RWPE2 (cell line): ENCODE results near the gene RABL6.

Experiments
- ATAC-seq: fragments of 200-7000 bp; cut with Tn5 transposase; 3 replicates; pipeline ENCODE4 v1.9.1; 2021; ENCODE audit warnings: low read depth
- DNase-seq: peaks from one replicate; pipeline ENCODE4 v3.0.0-alpha.2; 2020; ENCODE audit warnings: low spot score
- H3K27ac ChIP-seq: fragments of 450-650 bp; 2 replicates; pipeline ENCODE4 v1.5.1; 2017; ENCODE audit warnings: mild to moderate bottlenecking; ENCODE audit not compliant: poor library complexity, severe bottlenecking
- H3K27me3 ChIP-seq: fragments of 250-450 bp; sonication (Bioruptor Pico); 2 replicates; pipeline ENCODE4 v1.5.1; 2021; ENCODE audit warnings: mild to moderate bottlenecking, moderate library complexity; ENCODE audit not compliant: insufficient read depth, poor library complexity, severe bottlenecking
- H3K36me3 ChIP-seq: fragments of 250-450 bp; sonication (Bioruptor Pico); 2 replicates; pipeline ENCODE4 v1.5.1; 2020; ENCODE audit warnings: low read depth, mild to moderate bottlenecking, moderate library complexity
- H3K4me1 ChIP-seq: fragments of 250-450 bp; sonication (Bioruptor Pico); 2 replicates; pipeline ENCODE4 v1.5.1; 2021; ENCODE audit warnings: mild to moderate bottlenecking, moderate library complexity; ENCODE audit not compliant: insufficient read depth, poor library complexity, severe bottlenecking
- H3K4me3 ChIP-seq: fragments of 250-450 bp; sonication (Bioruptor Pico); 2 replicates; pipeline ENCODE4 v1.5.1; 2021; ENCODE audit warnings: mild to moderate bottlenecking, moderate library complexity; ENCODE audit not compliant: severe bottlenecking
- H3K9me3 ChIP-seq: fragments of 250-450 bp; sonication (Bioruptor Pico); 2 replicates; pipeline ENCODE4 v1.5.1; 2021; ENCODE audit warnings: mild to moderate bottlenecking, moderate library complexity; ENCODE audit not compliant: severe bottlenecking
- TF ChIP-seq, protein P1 (sequence below): fragments of 450-650 bp; IDR thresholded peaks from one replicate; pipeline ENCODE4 v1.5.1; 2017; ENCODE audit warnings: mild to moderate bottlenecking, moderate library complexity; ENCODE audit not compliant: poor library complexity, severe bottlenecking

RABL6 gene

DNA sequence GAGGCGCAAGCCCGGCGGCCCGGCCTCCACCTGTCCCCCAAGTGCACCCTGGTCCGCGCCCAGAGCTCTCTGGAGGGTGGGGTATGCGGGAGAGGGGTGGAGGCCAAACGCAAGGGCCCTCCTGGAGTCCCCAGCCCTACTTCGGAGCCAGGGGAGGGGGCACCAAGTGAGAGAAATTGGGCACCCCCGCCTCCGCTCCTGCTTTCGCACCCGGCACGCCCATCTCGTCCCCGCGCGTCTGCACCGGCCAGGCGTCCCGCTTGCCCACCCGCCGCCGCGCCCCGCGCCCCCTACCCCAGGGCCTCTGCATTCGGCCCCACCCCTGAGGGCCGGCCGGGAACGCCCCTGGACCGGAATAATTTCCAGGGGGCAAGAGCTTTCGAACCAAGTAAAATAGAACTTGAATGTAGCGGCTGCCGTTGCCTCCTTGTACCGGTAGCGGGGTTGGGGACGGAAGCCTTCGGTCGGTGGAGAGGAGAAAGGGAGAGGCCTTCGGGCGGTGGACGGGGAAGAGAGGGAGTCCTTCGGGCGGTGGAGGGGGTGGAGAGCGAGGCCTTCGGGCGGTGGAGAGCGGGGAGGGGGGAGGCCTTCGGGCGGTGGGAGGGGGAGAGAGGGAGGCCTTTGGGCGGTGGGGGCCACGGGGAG is 40.8 kb downstream of the RABL6 start:
- ATAC-seq: 0 out of 3 replicates have a peak, but pooled peaks have one; percentile 2
- Histone ChIP-seq H3K4me1 (no peaks in the 10 kb centered on the region), H3K27ac (peak overlapping the region; percentile 78), H3K36me3 (peaks cover 16% of the 10 kb centered on the region), H3K27me3 (peaks cover 21% of the 10 kb centered on the region), H3K9me3 (no peaks in the 10 kb centered on the region), H3K4me3 (peak overlapping the region; percentile 58)
- DNase-seq: no peak
- TF ChIP-seq, protein P1, sequence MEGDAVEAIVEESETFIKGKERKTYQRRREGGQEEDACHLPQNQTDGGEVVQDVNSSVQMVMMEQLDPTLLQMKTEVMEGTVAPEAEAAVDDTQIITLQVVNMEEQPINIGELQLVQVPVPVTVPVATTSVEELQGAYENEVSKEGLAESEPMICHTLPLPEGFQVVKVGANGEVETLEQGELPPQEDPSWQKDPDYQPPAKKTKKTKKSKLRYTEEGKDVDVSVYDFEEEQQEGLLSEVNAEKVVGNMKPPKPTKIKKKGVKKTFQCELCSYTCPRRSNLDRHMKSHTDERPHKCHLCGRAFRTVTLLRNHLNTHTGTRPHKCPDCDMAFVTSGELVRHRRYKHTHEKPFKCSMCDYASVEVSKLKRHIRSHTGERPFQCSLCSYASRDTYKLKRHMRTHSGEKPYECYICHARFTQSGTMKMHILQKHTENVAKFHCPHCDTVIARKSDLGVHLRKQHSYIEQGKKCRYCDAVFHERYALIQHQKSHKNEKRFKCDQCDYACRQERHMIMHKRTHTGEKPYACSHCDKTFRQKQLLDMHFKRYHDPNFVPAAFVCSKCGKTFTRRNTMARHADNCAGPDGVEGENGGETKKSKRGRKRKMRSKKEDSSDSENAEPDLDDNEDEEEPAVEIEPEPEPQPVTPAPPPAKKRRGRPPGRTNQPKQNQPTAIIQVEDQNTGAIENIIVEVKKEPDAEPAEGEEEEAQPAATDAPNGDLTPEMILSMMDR: no peak

DNA sequence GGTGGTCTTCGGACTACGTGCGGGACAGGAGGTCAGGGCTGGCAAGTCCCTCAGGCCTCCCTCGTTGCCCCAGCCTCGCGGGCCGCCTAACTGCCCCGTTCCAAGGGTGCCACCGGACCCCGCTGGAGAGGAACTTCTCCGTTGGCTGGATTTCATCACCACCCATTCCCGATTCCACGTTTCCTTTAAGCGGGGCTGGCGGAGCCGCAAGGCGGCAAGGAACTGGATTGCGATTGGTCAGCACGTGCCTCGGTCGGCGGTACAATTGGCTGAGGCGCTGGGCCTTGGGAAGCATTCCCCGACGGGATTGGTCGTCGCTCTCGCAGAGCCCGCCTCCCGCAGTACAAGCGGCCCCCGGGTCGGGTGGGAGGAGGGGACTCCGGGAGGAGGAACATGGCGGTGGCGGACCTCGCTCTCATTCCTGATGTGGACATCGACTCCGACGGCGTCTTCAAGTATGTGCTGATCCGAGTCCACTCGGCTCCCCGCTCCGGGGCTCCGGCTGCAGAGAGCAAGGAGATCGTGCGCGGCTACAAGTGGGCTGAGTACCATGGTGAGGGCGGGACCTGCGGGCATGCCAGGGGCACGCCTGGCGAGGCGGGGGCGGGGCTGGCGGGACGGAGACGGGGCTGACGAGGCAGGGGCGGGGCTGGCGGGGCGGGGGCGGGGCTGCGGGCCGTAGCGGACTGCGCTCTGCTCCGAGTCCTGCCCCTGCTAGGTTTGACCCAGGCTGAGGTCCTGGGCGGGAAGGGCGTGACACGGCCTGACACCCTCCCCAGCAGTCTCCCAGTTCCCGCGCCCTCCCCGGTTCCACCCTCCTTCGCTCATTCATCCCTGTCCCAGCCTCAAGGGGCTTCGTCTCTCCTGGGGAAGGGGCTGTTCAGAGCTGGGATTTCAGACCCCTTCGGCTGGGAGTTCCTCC is 41.6 kb downstream of the RABL6 start, which contains the start of gene PHPT1:
TSS of gene PHPT1 (plus strand) at position 372 of the 922 bp plus-strand sequence. CDS start at position 394, 22 bp downstream.
- TF ChIP-seq, protein P1: no peak
- peak; percentile 98 for DNase-seq
- Histone ChIP-seq H3K36me3 (peaks cover 16% of the 10 kb centered on the region), H3K4me3 (peak within 1 kb of the TSS; percentile 58), H3K4me1 (no peaks in the 10 kb centered on the region), H3K27me3 (peaks cover 13% of the 10 kb centered on the region), H3K27ac (peak within 1 kb of the TSS; percentile 78), H3K9me3 (no peaks in the 10 kb centered on the region)
- ATAC-seq: peak; percentile 62

DNA sequence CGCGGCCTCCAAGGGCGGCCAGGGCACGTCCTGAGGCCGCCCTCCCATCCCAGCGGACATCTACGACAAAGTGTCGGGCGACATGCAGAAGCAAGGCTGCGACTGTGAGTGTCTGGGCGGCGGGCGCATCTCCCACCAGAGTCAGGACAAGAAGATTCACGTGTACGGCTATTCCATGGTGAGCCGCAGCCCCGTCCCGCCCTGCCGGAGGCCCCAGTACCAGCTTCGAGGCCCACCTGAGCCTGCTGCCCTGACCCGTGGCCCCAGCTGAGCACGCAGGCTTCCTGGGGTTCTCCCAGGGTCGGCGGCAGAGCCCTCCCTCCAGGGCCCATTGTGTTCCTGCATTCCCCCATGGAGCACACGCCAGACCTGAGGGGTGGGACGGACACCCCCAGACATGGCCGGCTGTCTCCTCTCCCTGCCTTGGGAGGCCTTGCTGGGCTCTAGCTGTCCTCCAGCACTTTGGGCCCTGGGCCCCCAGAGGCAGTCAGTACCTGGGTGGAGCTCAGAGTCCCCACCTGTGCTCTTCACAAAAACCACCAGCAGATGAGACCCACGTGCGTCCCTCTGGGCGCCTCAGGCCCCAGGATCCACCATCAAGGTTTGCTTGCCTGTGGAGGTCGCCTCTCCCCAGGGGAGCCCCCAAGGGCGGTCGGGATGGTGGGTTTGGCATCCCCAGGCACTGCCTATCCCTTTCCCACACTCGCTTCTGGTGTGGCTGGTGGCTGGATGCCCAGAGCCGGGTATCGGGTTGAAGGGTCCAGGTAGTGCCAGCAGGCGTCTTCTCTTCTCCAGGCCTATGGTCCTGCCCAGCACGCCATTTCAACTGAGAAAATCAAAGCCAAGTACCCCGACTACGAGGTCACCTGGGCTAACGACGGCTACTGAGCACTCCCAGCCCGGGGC is 42.5 kb downstream of the RABL6 start:
- peak overlapping the region; percentile 78 for H3K27ac ChIP-seq
- no peaks in the 10 kb centered on the region for H3K4me1 ChIP-seq
- H3K4me3 ChIP-seq: peak overlapping the region; percentile 58

DNA sequence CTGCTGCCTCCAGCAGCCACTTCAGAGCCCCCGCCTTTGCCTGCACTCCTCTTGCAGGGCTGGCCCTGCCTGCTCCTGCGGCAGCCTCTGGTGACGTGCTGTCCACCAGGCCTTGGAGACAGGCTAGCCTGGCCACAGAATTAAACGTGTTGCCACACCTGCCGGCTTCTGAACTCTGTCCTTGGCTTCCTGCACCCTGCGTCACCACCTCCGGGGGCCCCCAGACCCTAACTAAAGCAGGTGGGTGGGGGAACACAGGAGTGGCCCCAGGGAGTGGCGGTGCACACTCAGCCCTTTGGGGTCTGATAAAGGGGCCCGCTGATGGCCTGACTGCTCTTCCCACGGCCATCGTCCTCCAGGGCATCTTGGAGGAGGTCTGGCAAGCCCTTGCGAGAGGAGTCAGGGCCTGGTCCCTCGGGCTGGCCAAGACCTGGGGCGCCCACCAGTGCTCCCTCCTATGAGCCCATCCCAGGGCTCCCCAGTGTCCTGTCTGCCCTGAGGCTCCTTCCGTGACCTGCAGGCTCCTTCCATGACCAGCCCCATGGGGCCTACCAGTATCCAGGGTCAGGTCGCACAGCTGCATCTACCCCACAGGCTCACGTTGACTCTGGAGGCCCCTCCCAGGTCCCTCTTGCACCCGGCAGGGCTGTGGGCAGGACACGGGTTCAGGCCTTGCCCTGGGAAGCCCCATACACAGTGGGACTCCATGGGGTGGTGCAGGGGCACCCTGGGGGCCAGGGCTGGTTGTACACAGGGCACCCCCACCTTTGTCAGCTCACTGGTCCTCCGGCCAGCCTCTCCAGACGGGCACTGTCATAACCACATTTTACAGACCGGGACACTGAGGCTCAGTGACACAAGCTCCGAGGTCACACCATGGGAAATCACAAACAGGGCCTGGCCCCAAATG is 43.4 kb downstream of the RABL6 start:
- Histone ChIP-seq H3K4me1 (no peaks in the 10 kb centered on the region), H3K9me3 (no peaks in the 10 kb centered on the region), H3K4me3 (no peak overlapping the region), H3K27me3 (peaks cover 4% of the 10 kb centered on the region), H3K36me3 (peaks cover 16% of the 10 kb centered on the region), H3K27ac (no peak overlapping the region)
- TF ChIP-seq, protein P1: no peak
- no peak for DNase-seq
- no peak for ATAC-seq

More for the DNA sequence above, 42.5 kb downstream of the RABL6 start:
- TF ChIP-seq, protein P1: no peak
- ATAC-seq (no peak), DNase-seq (no peak)
- H3K9me3 ChIP-seq: no peaks in the 10 kb centered on the region
- peaks cover 11% of the 10 kb centered on the region for H3K27me3 ChIP-seq
- peaks cover 16% of the 10 kb centered on the region for H3K36me3 ChIP-seq
